ENCODE data around the gene ARHGEF28. TPM values are rescaled to one million over a fixed set of nuclear protein-coding genes. Genes with fewer than 3 reads are reported as not detected.

The ARHGEF28 gene
- total and polyA plus RNA-seq, 10 of the 15 experiments (the other 5 are each of a cell fraction or from before 2014, with no cell fraction given): 0.10 to 0.72 (median 0.22) TPM; not detected in 2

DNA sequence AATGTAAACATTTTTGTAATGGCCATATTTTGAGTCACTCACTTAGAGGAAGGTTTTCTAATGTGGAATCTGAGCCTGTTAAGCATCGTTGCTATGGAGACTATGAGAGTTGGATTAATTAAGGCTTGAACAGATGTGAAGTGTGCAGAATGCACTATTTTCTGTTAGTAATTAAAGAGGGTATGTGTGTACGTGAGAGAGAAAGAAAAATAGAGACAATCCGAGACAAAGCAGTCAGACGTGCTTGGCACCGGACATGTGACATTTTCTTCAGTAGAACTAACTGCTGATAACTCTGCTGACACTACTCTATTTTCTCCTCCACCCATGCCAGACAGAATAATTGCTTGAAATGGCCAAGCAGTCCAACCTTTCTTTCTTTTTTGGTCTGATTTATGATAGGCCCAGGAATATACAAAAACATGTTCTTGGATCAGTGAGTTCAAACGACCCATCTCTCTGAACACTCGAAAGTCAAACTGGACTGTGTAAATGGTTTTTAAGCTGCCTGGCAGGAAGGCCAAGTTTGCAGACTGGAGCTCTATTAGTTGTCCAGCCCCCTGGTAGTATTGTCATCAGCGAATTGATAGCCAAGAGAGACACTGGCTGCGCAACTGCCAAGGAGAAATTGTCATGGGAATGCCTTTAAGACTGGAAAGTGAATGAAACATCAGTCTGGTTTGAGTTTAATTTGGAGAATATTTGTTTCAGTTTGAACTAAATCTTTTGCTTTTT, 322.1 kb downstream of the ARHGEF28 start:
- no peak overlapping the region for H3K9ac ChIP-seq (ENCODE audit: control insufficient read depth, insufficient read depth, low read length)
- no peaks in the 10 kb centered on the region for H3K4me1 ChIP-seq (ENCODE audit: control insufficient read depth, insufficient read depth, low read length)
- no peaks in the 10 kb centered on the region for H4K20me1 ChIP-seq (ENCODE audit: control insufficient read depth, insufficient read depth)
- no peak overlapping the region for H3K4me2 ChIP-seq (ENCODE audit: control insufficient read depth, insufficient read depth)
- 29% methylated on average over 9 of the region's 9 CpGs for WGBS (ENCODE audit: insufficient coverage, insufficient replicate concordance, low lambda C conversion rate, missing lambda C conversion rate)
- DNase-seq (ENCODE audit: low read depth, low spot score) (no peak), ATAC-seq (no peak), FAIRE-seq (no peak)
- H3K27me3 ChIP-seq (replicated peaks in 1 of 2; ENCODE audit: control insufficient read depth in 2 of 2, insufficient read depth in 2 of 2, low read length in 1 of 2): no peaks in the 10 kb centered on the region; a peak in 1 of 4 replicates
- no peak overlapping the region for H3K27ac ChIP-seq (ENCODE audit: control insufficient read depth, insufficient read depth)
- ChIA-PET CTCF (interaction anchor here (1.9 kb wide), 1 partner anchor 46 kb away, joined by 5 read pairs; no protein-coding TSS in a partner anchor), SMC1A (ENCODE audit: uncharacterized antibody, unreplicated experiment) (interaction anchor here (1.0 to 1.1 kb wide), 2 partner anchors 18 to 20 kb away, joined by 3 read pairs; no protein-coding TSS in a partner anchor), POLR2A (no interaction called here), RAD21 (ENCODE audit: unreplicated experiment) (no interaction called here)
- no peak for TF ChIP-seq NR2C2 (IDR thresholded peaks at IDR 0.05; ENCODE audit: borderline replicate concordance, control insufficient read depth, insufficient read length, low read depth)
- TF ChIP-seq HDAC6 (IDR thresholded peaks at IDR 0.05; ENCODE audit: unreplicated experiment): no peak
- no peaks in the 10 kb centered on the region for H3K79me2 ChIP-seq (ENCODE audit: control insufficient read depth, insufficient read depth, low read length)
- H3K4me3 ChIP-seq: no peak overlapping the region
- H2AFZ ChIP-seq (ENCODE audit: control insufficient read depth, low read depth, low read length): no peak overlapping the region
- no peaks in the 10 kb centered on the region for H3K36me3 ChIP-seq (ENCODE audit: control insufficient read depth in 2 of 2, insufficient read depth in 2 of 2, low read length in 1 of 2)
- intact Hi-C loops (cut with micrococcal nuclease; ENCODE audit: unreplicated experiment): no loop called here
- in situ Hi-C loops (cut with MboI): no loop called here
- H3K9me3 ChIP-seq (replicated peaks; ENCODE audit: control insufficient read depth, insufficient read depth, low read length): no peaks in the 10 kb centered on the region
- no TSS peak for BruUV-seq (replicated peaks)

GRCh38 chr5:73948720-73949119, 322.7 kb downstream of the ARHGEF28 start:
- in situ Hi-C loops (cut with MboI) (no loop called here), intact Hi-C loops (cut with micrococcal nuclease; ENCODE audit: unreplicated experiment) (no loop called here)
- BruUV-seq (replicated peaks): no TSS peak
- H3K4me2 ChIP-seq (ENCODE audit: control insufficient read depth, insufficient read depth): no peak overlapping the region
- FAIRE-seq (no peak), DNase-seq (ENCODE audit: low read depth, low spot score) (no peak), ATAC-seq (no peak)
- no peaks in the 10 kb centered on the region for H3K36me3 ChIP-seq (ENCODE audit: control insufficient read depth in 2 of 2, insufficient read depth in 2 of 2, low read length in 1 of 2)
- CTCF ChIA-PET: no interaction called here
- SMC1A ChIA-PET (ENCODE audit: uncharacterized antibody, unreplicated experiment): interaction anchor here (1.1 kb wide), 1 partner anchor 20 kb away, joined by 3 read pairs; no protein-coding TSS in a partner anchor
- RAD21 ChIA-PET (ENCODE audit: unreplicated experiment): no interaction called here
- no peaks in the 10 kb centered on the region for H4K20me1 ChIP-seq (ENCODE audit: control insufficient read depth, insufficient read depth)
- no peaks in the 10 kb centered on the region; a peak in 2 of 4 replicates for H3K27me3 ChIP-seq (replicated peaks in 1 of 2; ENCODE audit: control insufficient read depth in 2 of 2, insufficient read depth in 2 of 2, low read length in 1 of 2)
- H3K9me3 ChIP-seq (replicated peaks; ENCODE audit: control insufficient read depth, insufficient read depth, low read length): no peaks in the 10 kb centered on the region
- H3K9ac ChIP-seq (ENCODE audit: control insufficient read depth, insufficient read depth, low read length): no peak overlapping the region
- no peak overlapping the region for H3K4me3 ChIP-seq
- WGBS (ENCODE audit: insufficient coverage, insufficient replicate concordance, low lambda C conversion rate, missing lambda C conversion rate): 12% methylated on average over 3 of the region's 3 CpGs
- TF ChIP-seq ATF3 (IDR thresholded peaks at IDR 0.05; ENCODE audit: borderline replicate concordance, extremely low read depth, low read depth, low read length) (no peak), ZNF384 (IDR thresholded peaks at IDR 0.05; ENCODE audit: borderline replicate concordance, low read depth, low read length) (no peak), IRF4 (IDR thresholded peaks at IDR 0.05; ENCODE audit: low read depth, low read length) (no peak), CBX5 (IDR thresholded peaks at IDR 0.05; ENCODE audit: low read depth) (no peak), USF2 (IDR thresholded peaks at IDR 0.05; ENCODE audit: borderline replicate concordance, low read depth, low read length) (no peak), NR2F1 (conservative IDR thresholded peaks at IDR 0.05) (no peak), ZNF622 (IDR thresholded peaks at IDR 0.05) (no peak), NR2C2 (IDR thresholded peaks at IDR 0.05; ENCODE audit: borderline replicate concordance, control insufficient read depth, insufficient read length, low read depth) (no peak), FOXK2 (IDR thresholded peaks at IDR 0.05) (no peak), STAT3 (IDR thresholded peaks at IDR 0.05; ENCODE audit: low read depth, low read length) (no peak)
- TF ChIP-seq, protein P1, sequence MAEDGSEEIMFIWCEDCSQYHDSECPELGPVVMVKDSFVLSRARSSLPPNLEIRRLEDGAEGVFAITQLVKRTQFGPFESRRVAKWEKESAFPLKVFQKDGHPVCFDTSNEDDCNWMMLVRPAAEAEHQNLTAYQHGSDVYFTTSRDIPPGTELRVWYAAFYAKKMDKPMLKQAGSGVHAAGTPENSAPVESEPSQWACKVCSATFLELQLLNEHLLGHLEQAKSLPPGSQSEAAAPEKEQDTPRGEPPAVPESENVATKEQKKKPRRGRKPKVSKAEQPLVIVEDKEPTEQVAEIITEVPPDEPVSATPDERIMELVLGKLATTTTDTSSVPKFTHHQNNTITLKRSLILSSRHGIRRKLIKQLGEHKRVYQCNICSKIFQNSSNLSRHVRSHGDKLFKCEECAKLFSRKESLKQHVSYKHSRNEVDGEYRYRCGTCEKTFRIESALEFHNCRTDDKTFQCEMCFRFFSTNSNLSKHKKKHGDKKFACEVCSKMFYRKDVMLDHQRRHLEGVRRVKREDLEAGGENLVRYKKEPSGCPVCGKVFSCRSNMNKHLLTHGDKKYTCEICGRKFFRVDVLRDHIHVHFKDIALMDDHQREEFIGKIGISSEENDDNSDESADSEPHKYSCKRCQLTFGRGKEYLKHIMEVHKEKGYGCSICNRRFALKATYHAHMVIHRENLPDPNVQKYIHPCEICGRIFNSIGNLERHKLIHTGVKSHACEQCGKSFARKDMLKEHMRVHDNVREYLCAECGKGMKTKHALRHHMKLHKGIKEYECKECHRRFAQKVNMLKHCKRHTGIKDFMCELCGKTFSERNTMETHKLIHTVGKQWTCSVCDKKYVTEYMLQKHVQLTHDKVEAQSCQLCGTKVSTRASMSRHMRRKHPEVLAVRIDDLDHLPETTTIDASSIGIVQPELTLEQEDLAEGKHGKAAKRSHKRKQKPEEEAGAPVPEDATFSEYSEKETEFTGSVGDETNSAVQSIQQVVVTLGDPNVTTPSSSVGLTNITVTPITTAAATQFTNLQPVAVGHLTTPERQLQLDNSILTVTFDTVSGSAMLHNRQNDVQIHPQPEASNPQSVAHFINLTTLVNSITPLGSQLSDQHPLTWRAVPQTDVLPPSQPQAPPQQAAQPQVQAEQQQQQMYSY (CRISPR knock-in tag; IDR thresholded peaks at IDR 0.05): no peak
- H3K79me2 ChIP-seq (ENCODE audit: control insufficient read depth, insufficient read depth, low read length): no peaks in the 10 kb centered on the region
- POLR2A ChIA-PET: no interaction called here
- no peak overlapping the region for H3K27ac ChIP-seq (ENCODE audit: control insufficient read depth, insufficient read depth)
- no peak overlapping the region for H2AFZ ChIP-seq (ENCODE audit: control insufficient read depth, low read depth, low read length)
- no peaks in the 10 kb centered on the region for H3K4me1 ChIP-seq (ENCODE audit: control insufficient read depth, insufficient read depth, low read length)

All from GM12878 (cell line).